OCI-LY3 (cell line): Measurements from ENCODE around the gene AP3S2.
"Not testable (repeated sequence)": the region's sequence is repeated elsewhere in the genome, so short reads cannot be mapped to it uniquely, and the experiment has no call there.

Experiments used
- EZH2phosphoT487 ChIP-seq: fragments of 200-600 bp; shearing (Covaris generic); IDR thresholded peaks from 2 replicates; pipeline ENCODE4 v1.6.1; 2018; ENCODE audit warnings: antibody characterized with exemption, mixed run types, low read depth
- TF ChIP-seq, protein P1 (sequence below): fragments of 200-600, 300-600 bp; sonication (generic); IDR thresholded peaks from 2 replicates; pipeline ENCODE4 v1.5.1; 2014; ENCODE audit warnings: antibody characterized with exemption, low read length, low read depth

DNA sequence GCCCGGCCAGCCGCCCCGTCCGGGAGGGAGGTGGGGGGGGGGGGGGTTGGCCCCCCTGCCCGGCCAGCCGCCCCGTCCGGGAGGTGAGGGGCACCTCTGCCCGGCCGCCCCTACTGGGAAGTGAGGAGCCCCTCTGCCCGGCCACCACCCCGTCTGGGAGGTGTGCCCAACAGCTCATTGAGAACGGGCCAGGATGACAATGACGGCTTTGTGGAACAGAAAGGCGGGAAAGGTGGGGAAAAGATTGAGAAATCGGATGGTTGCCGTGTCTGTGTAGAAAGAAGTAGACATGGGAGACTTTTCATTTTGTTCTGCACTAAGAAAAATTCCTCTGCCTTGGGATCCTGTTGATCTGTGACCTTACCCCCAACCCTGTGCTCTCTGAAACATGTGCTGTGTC, 38.9 kb downstream of the AP3S2 start:
- TF ChIP-seq, protein P1, sequence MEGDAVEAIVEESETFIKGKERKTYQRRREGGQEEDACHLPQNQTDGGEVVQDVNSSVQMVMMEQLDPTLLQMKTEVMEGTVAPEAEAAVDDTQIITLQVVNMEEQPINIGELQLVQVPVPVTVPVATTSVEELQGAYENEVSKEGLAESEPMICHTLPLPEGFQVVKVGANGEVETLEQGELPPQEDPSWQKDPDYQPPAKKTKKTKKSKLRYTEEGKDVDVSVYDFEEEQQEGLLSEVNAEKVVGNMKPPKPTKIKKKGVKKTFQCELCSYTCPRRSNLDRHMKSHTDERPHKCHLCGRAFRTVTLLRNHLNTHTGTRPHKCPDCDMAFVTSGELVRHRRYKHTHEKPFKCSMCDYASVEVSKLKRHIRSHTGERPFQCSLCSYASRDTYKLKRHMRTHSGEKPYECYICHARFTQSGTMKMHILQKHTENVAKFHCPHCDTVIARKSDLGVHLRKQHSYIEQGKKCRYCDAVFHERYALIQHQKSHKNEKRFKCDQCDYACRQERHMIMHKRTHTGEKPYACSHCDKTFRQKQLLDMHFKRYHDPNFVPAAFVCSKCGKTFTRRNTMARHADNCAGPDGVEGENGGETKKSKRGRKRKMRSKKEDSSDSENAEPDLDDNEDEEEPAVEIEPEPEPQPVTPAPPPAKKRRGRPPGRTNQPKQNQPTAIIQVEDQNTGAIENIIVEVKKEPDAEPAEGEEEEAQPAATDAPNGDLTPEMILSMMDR, result not testable (repeated sequence)
- TF ChIP-seq EZH2phosphoT487, result not testable (repeated sequence)
